ENCODE measurements around the gene OGFOD2.

Gene OGFOD2

DNA sequence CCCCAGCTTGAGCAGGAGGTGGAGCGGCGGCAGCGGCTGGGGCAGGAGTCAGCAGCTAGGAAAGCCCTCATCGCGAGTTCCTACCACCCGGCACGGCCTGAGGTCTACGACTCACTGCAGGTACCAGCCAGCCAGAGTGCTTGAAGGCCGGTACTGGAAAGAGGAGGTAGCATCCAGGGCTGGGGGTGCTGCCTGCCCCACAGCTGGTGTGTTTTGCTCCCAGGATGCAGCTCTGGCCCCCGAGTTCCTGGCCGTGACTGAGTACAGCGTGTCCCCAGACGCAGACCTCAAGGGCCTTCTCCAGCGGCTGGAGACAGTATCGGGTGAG lies 1.6 kb downstream of the OGFOD2 start:
- peaks cover 6% of the 10 kb centered on the region; the same call in 1 of the 2 replicates for H3K36me3 ChIP-seq (ENCODE audit: control insufficient read depth, insufficient read depth, low read length)
- H3K27me3 ChIP-seq (replicated peaks; ENCODE audit: control insufficient read depth, insufficient read depth, low read length): no peaks in the 10 kb centered on the region
- DNase-seq (ENCODE audit: extremely low read depth, insufficient read length): no peak
- TF ChIP-seq, protein P1, sequence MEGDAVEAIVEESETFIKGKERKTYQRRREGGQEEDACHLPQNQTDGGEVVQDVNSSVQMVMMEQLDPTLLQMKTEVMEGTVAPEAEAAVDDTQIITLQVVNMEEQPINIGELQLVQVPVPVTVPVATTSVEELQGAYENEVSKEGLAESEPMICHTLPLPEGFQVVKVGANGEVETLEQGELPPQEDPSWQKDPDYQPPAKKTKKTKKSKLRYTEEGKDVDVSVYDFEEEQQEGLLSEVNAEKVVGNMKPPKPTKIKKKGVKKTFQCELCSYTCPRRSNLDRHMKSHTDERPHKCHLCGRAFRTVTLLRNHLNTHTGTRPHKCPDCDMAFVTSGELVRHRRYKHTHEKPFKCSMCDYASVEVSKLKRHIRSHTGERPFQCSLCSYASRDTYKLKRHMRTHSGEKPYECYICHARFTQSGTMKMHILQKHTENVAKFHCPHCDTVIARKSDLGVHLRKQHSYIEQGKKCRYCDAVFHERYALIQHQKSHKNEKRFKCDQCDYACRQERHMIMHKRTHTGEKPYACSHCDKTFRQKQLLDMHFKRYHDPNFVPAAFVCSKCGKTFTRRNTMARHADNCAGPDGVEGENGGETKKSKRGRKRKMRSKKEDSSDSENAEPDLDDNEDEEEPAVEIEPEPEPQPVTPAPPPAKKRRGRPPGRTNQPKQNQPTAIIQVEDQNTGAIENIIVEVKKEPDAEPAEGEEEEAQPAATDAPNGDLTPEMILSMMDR (IDR thresholded peaks at IDR 0.05; ENCODE audit: insufficient read depth, low read length, poor library complexity, severe bottlenecking): no peak
- no peak overlapping the region for H3K4me3 ChIP-seq (replicated peaks; ENCODE audit: low read depth, low read length)

DNA sequence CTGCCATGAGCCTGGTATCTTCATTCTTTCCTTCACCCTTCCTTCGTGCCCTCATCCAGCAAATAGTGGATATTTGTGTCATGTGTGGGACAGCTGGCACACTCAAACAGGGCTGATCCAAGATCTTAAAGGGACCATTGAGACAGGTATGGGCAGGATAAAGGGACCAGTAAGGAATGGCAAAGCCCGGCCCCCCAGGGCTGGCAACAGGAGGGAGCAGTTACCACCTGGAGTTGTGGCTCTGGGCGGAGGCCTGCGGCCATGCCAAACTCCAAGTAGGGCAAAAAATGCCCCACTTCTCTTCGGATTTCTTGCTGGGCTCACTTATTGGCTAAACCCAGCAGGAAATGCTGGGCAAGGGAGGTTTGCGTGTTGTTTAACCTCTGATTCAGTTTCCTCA lies 2.1 kb downstream of the OGFOD2 start:
- Histone ChIP-seq H3K36me3 (ENCODE audit: control insufficient read depth, insufficient read depth, low read length) (peaks cover 7% of the 10 kb centered on the region), H3K4me3 (replicated peaks; ENCODE audit: low read depth, low read length) (no peak overlapping the region), H3K27me3 (replicated peaks; ENCODE audit: control insufficient read depth, insufficient read depth, low read length) (no peaks in the 10 kb centered on the region)
- TF ChIP-seq, protein P1 (IDR thresholded peaks at IDR 0.05; ENCODE audit: insufficient read depth, low read length, poor library complexity, severe bottlenecking): no peak
- no peak for DNase-seq (ENCODE audit: extremely low read depth, insufficient read length)

DNA sequence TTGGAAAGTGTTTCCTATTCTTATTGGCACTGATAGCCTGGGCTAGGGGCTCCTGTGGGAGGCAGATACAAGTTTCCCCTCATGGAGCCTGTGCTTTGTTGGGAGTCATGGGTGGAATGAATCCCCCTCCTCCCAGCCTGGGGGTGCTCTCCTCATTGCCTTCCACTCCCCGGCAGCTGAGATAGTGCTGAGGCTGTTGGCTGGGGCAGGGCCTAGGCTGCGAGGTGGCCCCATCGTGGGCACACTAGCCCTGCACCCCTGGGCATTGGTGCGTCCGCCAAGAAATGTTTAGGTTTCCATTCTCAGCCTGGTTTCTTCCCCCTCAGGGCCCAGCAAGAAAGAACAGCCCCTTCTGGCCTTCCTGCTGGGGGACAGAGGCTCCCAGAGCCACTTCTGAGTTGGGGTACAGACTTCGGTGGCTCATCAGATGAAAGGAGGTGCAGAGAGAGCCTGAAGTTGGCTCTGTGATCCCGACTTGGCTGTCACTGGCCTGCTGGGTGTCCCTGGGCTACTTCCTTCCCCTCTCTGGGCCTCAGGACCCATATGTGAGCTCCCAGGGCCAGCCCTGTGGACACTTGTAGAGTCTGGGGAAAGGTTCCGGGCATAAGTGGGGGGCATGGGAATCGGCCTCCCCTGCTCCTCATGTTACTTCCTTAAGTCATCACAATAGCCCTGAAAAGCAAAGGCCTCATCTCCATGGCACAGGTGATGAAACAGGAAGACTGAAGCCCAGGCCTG lies 2.8 kb downstream of the OGFOD2 start:
- peaks cover 10% of the 10 kb centered on the region for H3K36me3 ChIP-seq (ENCODE audit: control insufficient read depth, insufficient read depth, low read length)
- TF ChIP-seq, protein P1 (IDR thresholded peaks at IDR 0.05; ENCODE audit: insufficient read depth, low read length, poor library complexity, severe bottlenecking): no peak
- no peaks in the 10 kb centered on the region for H3K27me3 ChIP-seq (replicated peaks; ENCODE audit: control insufficient read depth, insufficient read depth, low read length)

DNA sequence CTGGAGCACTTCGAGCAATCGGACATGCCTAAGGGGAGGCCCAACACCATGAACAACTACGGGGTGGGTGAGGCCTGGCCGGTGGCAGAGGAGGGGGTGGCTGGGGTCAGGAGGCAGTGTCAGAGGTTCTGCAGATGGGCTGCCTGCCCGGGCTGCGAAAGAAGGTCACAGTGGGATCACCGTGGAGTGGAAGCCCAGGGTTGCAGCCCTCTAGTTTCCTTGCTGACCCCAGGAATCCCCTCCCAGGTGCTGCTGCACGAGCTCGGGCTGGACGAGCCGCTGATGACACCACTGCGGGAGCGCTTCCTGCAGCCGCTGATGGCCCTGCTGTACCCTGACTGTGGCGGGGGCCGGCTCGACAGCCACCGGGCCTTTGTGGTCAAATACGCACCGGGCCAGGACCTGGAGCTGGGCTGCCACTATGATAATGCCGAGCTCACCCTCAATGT lies 3.5 kb downstream of the OGFOD2 start:
- TF ChIP-seq, protein P1 (IDR thresholded peaks at IDR 0.05; ENCODE audit: insufficient read depth, low read length, poor library complexity, severe bottlenecking): no peak
- no peak for DNase-seq (ENCODE audit: extremely low read depth, insufficient read length)
- Histone ChIP-seq H3K4me3 (replicated peaks; ENCODE audit: low read depth, low read length) (no peak overlapping the region), H3K36me3 (ENCODE audit: control insufficient read depth, insufficient read depth, low read length) (peaks cover 15% of the 10 kb centered on the region), H3K27me3 (replicated peaks; ENCODE audit: control insufficient read depth, insufficient read depth, low read length) (no peaks in the 10 kb centered on the region)

More for the DNA sequence above, 2.8 kb downstream of the OGFOD2 start:
- no peak overlapping the region for H3K4me3 ChIP-seq (replicated peaks; ENCODE audit: low read depth, low read length)
- DNase-seq (ENCODE audit: extremely low read depth, insufficient read length): no peak

DNA sequence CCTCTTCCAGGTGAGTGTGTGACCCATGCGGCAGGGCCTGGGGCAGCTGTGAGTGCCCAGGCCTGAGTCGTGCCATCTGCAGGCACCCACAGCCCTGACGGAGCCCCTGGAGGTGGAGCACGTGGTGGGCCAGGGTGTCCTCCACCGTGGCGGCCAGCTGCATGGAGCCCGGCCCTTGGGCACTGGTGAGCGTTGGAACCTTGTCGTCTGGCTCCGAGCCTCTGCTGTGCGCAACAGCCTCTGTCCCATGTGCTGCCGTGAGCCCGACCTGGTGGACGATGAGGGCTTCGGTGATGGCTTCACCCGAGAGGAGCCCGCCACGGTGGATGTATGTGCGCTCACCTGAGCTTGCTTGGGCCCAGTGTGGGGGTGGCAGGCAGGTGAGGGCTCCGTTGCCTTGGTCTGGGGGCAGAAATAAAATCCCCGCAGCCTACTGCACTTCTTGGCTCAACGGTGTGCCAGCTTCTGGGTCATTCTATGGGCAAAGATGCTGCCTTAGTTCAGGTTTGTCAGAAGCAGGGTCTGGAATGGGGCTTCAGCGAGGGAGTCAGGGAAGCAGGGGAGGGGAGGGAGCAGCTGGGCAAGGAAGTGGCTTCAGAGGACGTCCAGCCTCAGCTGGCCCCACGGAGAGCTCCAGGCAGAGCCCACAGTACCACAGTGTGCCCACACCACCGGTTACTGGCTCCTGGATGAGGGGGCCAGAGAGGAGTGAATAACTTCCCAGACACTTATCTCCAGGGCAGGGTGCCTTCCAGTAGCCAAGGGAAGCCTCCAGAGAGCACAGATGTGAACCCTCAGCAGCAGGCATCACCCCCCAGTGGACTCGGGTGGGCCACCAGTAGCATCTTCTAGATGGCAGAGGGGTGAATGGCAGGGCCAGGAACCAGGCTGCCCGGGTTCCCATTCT lies 4.2 kb downstream of the OGFOD2 start:
- H3K4me3 ChIP-seq (replicated peaks; ENCODE audit: low read depth, low read length): peak overlapping the region; percentile 79
- DNase-seq (ENCODE audit: extremely low read depth, insufficient read length): no peak
- peaks cover 15% of the 10 kb centered on the region for H3K36me3 ChIP-seq (ENCODE audit: control insufficient read depth, insufficient read depth, low read length)

More for the DNA sequence above, 4.2 kb downstream of the OGFOD2 start:
- H3K27me3 ChIP-seq (replicated peaks; ENCODE audit: control insufficient read depth, insufficient read depth, low read length): no peaks in the 10 kb centered on the region
- TF ChIP-seq, protein P1 (IDR thresholded peaks at IDR 0.05; ENCODE audit: insufficient read depth, low read length, poor library complexity, severe bottlenecking): no peak

Data from GM06990 (cell line).